Adrenal gland (tissue), 12 donors: ENCODE results near the gene HTR2A. TPM values are rescaled to one million over a fixed set of nuclear protein-coding genes. Genes with fewer than 3 reads are reported as not detected.
A peak's percentile ranks its signal among the peaks of the same experiment; 100 is the strongest.

Experiments
- DNase-seq, 7 donors: peaks; one replicate each; pipeline ENCODE4 v3.0.0-alpha.2; 2019 to 2020
- H3K27ac ChIP-seq, 5 donors: fragments of 200-600 bp; sonication (generic) in 4 of 5; 1 replicate in 3 of 5; 2 replicates in 2 of 5; pipeline versions ENCODE4 v1.5.1 to v1.8.0; 2016 to 2020; ENCODE audit warnings: mild to moderate bottlenecking in 1 of 5
- H3K27me3 ChIP-seq: fragments of 200-600 bp; 2 replicates; pipeline ENCODE4 v1.8.0; 2021
- H3K36me3 ChIP-seq, 2 donors: fragments of 200-600 bp; replicated peaks in 1 of 2; 1 replicate in 1 of 2; 2 replicates in 1 of 2; pipeline versions ENCODE4 v1.5.1 to v1.8.0; 2018 to 2022
- H3K4me1 ChIP-seq, 2 donors: fragments of 200-600 bp; replicated peaks in 1 of 2; 1 replicate in 1 of 2; 2 replicates in 1 of 2; pipeline versions ENCODE4 v1.5.1 to v1.8.0; 2018 to 2021
- H3K4me3 ChIP-seq, 4 donors: fragments of 200-600 bp; sonication (generic) in 3 of 4; one replicate each; pipeline ENCODE4 v1.5.1; 2016 to 2018
- H3K9me3 ChIP-seq, 3 donors: fragments of 200-600 bp; sonication (generic) in 1 of 3; replicated peaks in 1 of 3; 1 replicate in 2 of 3; 2 replicates in 1 of 3; pipeline versions ENCODE4 v1.5.1 to v1.8.0; 2016 to 2021
- POLR2A ChIP-seq, 2 donors: fragments of 450-650 bp; IDR thresholded peaks; one replicate each; pipeline ENCODE4 v1.6.1; 2017; ENCODE audit warnings: antibody characterized with exemption in 2 of 2, mild to moderate bottlenecking in 2 of 2, moderate library complexity in 1 of 2
- WGBS, 4 donors: extraction: QIAGEN DNeasy Blood & Tissue Kit in 2 of 4; methylation state at CpG; one replicate each; pipeline versions ENCODE4 v1.1.5 to v1.1.7; 2013 to 2017; 5-methylcytosine and 5-hydroxymethylcytosine counted together
- intact Hi-C, 2 donors: fragments of 100-400 bp; cut with DNase I; formaldehyde crosslinking; loops; one replicate each; pipeline versions ENCODE4 v1.14.1 to v1.15.0; 2022 to 2023
- polyA plus RNA-seq, 3 donors: library from polyadenylated mRNA; stranded (reverse); fragments of 200-250 nt in 2 of 3; fragments of 350-450 nt in 1 of 3; fragmentation: Illumina TruSeq in 1 of 3; extraction: RNeasy Lipid Tissue Mini Kit (QIAGEN cat#74804) in 1 of 3; gene quantifications; one replicate each; pipeline ENCODE4 v1.2.3, GENCODE V29; 2013 to 2014
- total RNA-seq, 9 donors: library from RNA; depleted of rRNA in 4 of 9; stranded (reverse); fragments of >200 nt in 4 of 9; fragments of 120-200 nt in 1 of 9; fragmentation: NEBNext Ultra II Directional in 1 of 9; extraction: Animal tissue kit (Norgen Biotek cat#: 25700) in 1 of 9; gene quantifications; one replicate each; pipeline versions ENCODE4 v1.1.0 to v1.2.4, GENCODE V29; 2013 to 2023
- TF ChIP-seq, protein P1 (sequence below), 6 experiments: fragments of 450-650 bp in 4 of 6; fragments of 200-600 bp in 2 of 6; sonication (generic) in 1 of 6; IDR thresholded peaks; 1 replicate in 5 of 6; 2 replicates in 1 of 6; pipeline versions ENCODE4 v1.5.1 to v1.8.0; 2016 to 2021; ENCODE audit warnings: antibody characterized with exemption in 6 of 6, mild to moderate bottlenecking in 2 of 6, moderate library complexity in 1 of 6
- donor health status: healthy with polysubstance abuse.
- donor health status: Bipolar disorder and iron deficiency.
- donor health status: DM: yes; HTN: yes; CAD: no.
- donor health status: DM: no; HTN: no; CAD: no.
- donor health status: DM: no; HTN: no; CAD: no.
- donor health status: DM: yes; HTN: yes; CAD: no.

The HTR2A gene
- total and polyA plus RNA-seq, 12 donors: 0.06 to 0.38 (median 0.19) TPM; not detected in 6

DNA sequence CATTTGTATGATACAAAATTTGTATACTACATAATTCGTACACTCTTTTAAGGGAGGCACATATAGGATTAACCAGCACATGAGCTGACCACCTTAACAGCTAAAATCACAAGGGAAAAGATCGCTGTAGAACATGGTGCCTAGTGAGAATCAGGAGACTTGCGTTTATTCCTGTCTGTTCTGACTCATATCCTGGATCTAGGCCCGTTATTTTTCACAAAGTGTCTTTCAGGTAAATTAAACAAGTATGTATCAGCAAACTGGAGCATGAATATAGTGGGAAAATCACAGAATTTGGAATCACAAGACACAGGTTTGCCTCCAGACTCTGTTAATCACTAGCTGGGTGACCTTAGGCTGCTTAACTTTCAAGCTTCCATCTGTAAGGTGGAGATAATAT lies 52.4 kb downstream of the HTR2A start:
- DNase-seq: no peak
- TF ChIP-seq, protein P1, sequence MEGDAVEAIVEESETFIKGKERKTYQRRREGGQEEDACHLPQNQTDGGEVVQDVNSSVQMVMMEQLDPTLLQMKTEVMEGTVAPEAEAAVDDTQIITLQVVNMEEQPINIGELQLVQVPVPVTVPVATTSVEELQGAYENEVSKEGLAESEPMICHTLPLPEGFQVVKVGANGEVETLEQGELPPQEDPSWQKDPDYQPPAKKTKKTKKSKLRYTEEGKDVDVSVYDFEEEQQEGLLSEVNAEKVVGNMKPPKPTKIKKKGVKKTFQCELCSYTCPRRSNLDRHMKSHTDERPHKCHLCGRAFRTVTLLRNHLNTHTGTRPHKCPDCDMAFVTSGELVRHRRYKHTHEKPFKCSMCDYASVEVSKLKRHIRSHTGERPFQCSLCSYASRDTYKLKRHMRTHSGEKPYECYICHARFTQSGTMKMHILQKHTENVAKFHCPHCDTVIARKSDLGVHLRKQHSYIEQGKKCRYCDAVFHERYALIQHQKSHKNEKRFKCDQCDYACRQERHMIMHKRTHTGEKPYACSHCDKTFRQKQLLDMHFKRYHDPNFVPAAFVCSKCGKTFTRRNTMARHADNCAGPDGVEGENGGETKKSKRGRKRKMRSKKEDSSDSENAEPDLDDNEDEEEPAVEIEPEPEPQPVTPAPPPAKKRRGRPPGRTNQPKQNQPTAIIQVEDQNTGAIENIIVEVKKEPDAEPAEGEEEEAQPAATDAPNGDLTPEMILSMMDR (IDR thresholded peaks at IDR 0.05): no peak
- no peak for TF ChIP-seq POLR2A (IDR thresholded peaks at IDR 0.05)
- Histone ChIP-seq H3K27ac (no peak overlapping the region), H3K27me3 (no peaks in the 10 kb centered on the region), H3K4me1 (no peaks in the 10 kb centered on the region), H3K36me3 (no peaks in the 10 kb centered on the region), H3K4me3 (no peak overlapping the region), H3K9me3 (no peaks in the 10 kb centered on the region)
- 57 to 67% (median 61%) methylated on average over 4 of the region's 4 CpGs for WGBS, 4 donors
- intact Hi-C loops: no loop called here

DNA sequence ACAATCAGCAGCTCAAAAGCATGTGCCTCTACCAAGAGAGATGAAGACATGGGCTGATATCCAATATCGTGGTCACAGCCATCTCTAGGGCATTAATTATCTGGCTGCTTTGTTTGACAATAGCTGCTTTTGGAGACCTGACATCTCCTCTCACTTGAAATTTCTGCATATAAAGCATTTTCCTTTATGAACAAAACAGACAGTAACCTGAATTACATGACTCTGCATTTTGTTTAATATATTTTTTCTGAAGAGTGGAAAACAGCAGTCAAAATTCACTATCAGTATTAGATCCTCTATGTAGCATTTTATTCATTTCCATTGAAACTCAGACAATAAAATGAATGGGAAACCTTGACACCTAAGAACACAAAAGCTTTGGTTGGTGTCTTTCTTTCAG lies 57.5 kb downstream of the HTR2A start:
- Histone ChIP-seq H3K27me3 (no peaks in the 10 kb centered on the region), H3K27ac (no peak overlapping the region), H3K4me1 (no peaks in the 10 kb centered on the region), H3K36me3 (no peaks in the 10 kb centered on the region), H3K9me3 (no peaks in the 10 kb centered on the region), H3K4me3 (no peak overlapping the region)
- TF ChIP-seq, protein P1 (IDR thresholded peaks at IDR 0.05): no peak
- TF ChIP-seq POLR2A (IDR thresholded peaks at IDR 0.05): no peak
- 22 to 60% (median 45%) methylated on average over 1 of the region's 1 CpG for WGBS, 4 donors
- intact Hi-C loops: loop anchor here in 1 of 2 donors (10.0 kb wide), 1 partner anchor 935 kb away; no protein-coding TSS in a partner anchor
- no peak for DNase-seq

DNA sequence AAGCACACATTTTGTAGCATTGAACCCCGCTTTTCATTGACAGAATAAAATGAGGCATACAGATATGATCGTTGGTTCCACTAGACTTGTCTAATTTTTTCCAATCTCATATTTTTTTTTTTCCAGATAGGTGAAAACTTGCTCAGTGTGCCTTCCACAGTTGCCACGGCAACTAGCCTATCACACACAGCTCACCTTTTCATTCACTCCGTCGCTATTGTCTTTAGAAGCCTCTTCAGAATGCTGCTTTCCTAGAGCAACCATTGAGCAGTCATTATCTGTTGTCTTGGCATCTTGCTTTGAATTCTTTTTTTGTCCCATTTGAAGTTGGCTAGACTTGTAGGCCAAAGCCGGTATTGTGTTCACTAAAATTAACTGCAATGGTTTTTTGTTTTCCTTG lies 62.2 kb downstream of the HTR2A start:
- TF ChIP-seq, protein P1 (IDR thresholded peaks at IDR 0.05): no peak
- DNase-seq: no peak
- H3K36me3 ChIP-seq: no peaks in the 10 kb centered on the region
- H3K4me1 ChIP-seq: no peaks in the 10 kb centered on the region
- H3K27ac ChIP-seq: no peak overlapping the region
- no peaks in the 10 kb centered on the region for H3K27me3 ChIP-seq
- intact Hi-C loops: loop anchor here in 1 of 2 donors (10.0 kb wide), 1 partner anchor 940 kb away; no protein-coding TSS in a partner anchor
- whole genome bisulfite sequencing, 4 donors: 84 to 92% (median 89%) methylated on average over 6 of the region's 6 CpGs
- no peak overlapping the region for H3K4me3 ChIP-seq
- no peaks in the 10 kb centered on the region for H3K9me3 ChIP-seq

DNA sequence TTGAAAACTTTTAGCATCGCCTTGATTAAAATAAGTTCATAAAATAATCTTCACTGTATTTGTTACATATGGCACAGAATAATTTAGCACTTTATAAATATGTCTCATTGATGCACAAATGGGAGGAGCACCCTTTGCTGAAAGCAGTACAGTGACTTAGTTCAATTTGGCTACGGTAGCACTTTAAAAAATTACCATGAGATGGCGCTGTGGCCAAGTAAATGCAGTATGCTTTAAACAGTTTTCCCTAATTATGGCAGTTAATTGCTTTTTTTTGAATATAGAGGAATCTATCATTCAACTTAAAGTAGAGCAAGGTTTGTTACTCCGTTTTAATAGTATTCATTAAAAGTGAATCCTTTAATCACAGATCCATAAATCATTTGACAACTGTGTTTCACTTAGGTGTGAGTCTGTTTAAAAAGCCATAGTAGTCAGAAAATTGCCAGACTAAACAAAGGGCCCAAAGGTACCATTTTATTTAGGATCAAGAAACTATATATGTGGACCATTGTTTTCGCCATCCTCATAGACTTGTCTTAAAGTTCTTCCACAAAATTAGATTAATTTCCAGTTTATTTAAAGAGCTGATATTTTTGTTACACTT lies 65.2 kb downstream of the HTR2A start:
- Histone ChIP-seq H3K27ac (no peak overlapping the region), H3K27me3 (no peaks in the 10 kb centered on the region), H3K9me3 (no peaks in the 10 kb centered on the region), H3K36me3 (no peaks in the 10 kb centered on the region), H3K4me1 (no peaks in the 10 kb centered on the region), H3K4me3 (no peak overlapping the region)
- peak; percentile 13 to 58 (median 40) for DNase-seq
- WGBS, 4 donors: 11 to 18% (median 14%) methylated on average over 5 of the region's 5 CpGs
- intact Hi-C loops: loop anchor here in 1 of 2 donors (10.0 kb wide), 1 partner anchor 943 kb away; no protein-coding TSS in a partner anchor
- TF ChIP-seq POLR2A (IDR thresholded peaks at IDR 0.05): no peak
- TF ChIP-seq, protein P1 (IDR thresholded peaks at IDR 0.05): peak; percentile 53 to 83 (median 66)
